ENCODE results near the gene SLC22A14.
"Not testable (repeated sequence)": the region's sequence is repeated elsewhere in the genome, so short reads cannot be mapped to it uniquely, and the experiment has no call there.

The SLC22A14 gene, protein sequence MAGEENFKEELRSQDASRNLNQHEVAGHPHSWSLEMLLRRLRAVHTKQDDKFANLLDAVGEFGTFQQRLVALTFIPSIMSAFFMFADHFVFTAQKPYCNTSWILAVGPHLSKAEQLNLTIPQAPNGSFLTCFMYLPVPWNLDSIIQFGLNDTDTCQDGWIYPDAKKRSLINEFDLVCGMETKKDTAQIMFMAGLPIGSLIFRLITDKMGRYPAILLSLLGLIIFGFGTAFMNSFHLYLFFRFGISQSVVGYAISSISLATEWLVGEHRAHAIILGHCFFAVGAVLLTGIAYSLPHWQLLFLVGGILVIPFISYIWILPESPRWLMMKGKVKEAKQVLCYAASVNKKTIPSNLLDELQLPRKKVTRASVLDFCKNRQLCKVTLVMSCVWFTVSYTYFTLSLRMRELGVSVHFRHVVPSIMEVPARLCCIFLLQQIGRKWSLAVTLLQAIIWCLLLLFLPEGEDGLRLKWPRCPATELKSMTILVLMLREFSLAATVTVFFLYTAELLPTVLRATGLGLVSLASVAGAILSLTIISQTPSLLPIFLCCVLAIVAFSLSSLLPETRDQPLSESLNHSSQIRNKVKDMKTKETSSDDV

DNA sequence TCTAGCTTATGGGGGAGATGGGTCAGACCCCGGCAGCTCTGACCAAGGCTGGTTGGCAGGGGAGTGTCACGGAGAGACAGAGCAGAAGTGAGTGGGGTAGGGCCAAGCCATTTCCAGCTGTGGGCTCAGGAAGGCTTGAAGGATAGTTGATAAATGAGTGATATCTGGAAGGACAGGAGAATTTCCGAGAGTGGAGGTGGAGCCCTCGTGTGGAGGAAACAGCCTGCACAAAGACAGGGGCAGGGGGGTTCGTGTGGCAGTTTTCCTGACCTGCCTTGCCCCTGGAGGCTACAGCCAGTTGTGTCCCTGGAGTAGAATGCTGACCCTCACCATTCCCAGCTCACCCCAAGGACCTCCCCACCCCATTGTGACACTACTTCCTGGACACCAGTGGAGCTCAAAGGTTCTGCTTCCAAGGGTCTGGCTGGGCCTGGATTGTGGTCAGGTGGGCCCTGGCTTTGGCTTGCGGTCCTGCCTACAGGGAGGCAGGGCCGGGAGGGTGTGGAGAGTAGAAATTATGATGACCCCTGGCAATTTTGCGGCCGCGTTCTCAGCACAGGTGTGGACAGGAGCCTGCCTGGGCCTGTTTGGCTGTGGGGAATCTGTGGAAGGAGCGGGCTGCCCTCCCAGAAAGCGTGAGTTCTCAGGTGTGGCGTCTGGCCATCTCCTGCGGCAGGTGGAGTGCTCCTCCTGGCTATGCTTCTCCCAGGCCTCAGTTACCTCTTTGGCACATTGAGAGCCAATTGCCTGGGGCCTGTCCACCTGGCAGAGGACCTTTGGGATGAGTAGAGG, at the start of gene SLC22A14:
Gene SLC22A14, plus strand, starts transcription at position 400 of the 792 bp plus-strand sequence. CDS start 23,733 bp downstream, outside the sequence.
- DNase-seq: no peak

DNA sequence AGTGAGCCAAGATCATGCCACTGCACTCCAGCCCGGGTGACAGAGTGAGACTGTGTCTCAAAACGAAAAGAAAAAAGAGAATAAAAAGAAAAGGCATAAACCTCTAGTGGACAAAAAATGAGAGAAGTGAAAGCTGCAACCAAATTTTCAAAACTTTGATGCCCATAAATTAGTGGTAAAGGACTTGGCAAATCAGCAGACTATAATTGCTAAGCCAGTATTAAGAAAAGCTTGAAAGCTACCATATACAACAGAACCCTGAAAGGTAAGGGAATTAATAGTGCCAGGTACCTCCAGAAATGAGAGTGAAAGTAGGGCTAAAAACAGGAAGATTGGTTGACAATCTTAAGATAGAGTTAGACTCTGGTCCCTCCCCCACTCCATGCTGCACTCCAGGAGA, 49.4 kb upstream of the SLC22A14 start:
- DNase-seq: no peak

DNA sequence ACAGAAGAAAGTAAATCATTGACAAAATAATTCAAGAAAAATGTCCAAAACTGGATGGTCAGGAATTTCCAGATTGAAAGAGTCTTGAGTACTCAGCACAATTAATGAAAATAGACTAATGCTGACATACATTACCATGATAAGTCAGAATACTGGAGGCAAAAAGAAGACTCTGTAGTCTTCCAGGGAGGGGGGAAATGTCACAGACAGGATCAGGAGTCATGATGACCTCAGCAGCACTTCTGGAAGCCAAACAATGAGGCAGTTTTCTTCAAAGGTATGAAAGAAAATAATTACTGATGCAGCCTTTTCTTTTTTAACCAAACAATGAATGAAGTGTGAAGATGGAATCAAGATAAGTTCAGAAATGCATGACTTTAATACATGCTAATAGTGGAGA, 46.6 kb upstream of the SLC22A14 start:
- DNase-seq: no peak

DNA sequence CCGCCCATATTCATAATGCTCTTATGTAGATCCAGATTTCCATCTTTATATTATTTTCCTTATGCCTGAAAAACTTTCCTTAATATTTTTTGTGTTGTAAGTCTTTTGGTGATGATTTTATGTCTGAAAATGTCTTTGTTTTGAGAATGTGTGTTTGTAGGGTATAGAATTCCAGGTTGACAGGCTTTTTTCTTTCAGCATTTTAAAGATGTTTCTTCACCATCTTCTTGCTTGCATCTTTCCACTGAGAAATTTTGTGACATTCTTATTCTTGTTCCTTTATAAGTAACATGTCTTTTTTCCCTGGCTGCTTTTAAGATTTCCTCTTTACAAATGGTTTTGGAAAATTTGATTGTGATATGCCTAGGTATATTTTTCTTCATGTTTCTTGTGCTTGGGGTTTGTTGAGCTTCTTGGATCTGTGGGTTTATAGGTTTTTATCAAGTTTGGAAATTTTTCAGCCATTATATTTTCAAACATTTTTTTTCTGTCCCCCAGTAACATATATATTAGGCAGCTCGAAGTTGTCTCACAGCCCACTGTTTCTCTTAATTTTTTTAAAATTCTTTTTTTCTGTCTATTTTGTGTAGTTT, 43.6 kb upstream of the SLC22A14 start:
- DNase-seq: no peak

DNA sequence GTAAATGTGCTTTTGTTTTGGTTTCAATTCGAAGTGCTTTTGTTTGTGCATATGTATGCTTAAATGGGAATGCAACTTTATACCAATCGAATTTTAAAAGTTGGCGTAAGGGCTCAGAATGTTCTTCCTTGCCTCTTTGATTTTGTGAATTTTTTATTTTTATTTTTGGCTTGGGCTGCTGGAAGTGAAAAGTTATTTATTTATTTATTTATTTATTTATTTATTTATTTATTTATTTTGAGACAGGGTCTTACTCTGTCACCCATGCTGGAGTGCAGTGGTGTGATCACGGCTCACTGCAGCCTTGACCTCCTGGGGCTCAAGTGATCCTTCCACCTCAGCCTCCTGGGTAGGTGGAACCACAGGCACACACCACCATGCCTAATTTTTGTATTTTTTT, 39.3 kb upstream of the SLC22A14 start:
- DNase-seq: not testable (repeated sequence)

DNA sequence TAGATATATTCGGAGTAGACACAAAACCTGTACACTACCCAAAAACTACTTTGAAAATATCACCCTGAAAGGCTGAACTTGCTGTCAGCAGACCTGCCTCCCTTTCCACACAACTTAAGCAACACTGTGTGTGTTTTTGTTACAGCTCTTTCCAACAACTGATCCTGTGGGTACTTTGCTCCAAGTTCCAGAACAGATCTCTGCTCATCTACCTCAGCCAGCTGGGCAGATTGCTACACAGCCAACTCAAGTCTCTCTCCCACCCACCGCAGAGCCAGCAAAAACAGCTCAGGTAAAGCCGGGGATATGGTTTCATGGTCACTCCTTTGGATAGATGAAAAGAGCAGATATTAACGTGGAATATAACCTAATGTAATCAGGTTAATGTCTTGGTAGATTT, 36.2 kb upstream of the SLC22A14 start:
- no peak for DNase-seq

DNA sequence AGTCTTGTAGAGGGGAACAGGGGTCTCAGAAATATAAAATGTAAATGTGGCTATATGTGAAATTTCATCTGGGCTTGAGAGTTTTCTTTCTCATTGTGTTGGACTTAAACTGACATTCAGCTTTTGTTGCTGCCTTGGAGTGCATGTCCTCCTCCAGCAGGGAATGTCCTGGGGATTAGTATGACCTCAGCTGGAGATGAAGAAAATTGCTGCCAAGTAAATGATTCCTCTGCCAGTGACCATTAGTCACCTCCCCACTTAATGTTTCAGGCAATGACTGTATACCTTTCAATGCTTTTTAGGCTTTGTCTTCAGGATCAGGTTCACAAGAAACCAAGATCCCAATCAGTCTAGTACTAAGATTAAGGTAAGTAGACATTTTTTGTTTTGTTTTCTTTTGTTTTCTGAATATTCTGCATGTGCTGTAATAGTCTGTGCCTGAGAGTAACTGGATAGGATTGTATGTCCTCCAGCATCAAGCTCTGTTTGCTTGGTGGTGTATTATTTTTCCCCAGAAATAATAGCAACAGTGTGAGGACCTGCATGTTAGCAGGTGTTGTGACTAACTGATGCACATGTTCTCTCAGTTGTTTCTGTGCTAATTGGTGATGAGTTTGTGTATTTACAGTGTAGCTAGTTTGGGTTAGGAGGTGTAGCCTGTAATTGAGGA, 34.6 kb upstream of the SLC22A14 start:
- DNase-seq: no peak

DNA sequence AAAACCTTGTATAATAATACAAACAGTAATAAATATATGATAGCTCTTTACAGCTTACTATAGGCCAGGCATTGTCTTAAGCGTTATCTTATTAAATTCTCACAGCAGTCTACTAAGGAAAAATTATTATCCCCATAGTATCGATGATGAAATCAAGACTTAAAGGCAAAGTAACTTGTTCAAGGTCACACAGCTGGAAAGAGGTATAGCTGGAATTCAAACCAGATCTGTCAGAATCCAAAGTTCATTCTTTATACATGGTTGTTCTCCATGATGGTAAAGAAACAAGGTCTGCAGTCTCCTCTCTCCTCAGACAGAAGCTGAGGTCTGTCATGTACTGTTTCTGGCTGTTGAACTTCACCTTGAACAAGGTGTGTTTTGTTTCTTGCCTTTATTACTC, 31.9 kb upstream of the SLC22A14 start:
- DNase-seq: no peak

DNA sequence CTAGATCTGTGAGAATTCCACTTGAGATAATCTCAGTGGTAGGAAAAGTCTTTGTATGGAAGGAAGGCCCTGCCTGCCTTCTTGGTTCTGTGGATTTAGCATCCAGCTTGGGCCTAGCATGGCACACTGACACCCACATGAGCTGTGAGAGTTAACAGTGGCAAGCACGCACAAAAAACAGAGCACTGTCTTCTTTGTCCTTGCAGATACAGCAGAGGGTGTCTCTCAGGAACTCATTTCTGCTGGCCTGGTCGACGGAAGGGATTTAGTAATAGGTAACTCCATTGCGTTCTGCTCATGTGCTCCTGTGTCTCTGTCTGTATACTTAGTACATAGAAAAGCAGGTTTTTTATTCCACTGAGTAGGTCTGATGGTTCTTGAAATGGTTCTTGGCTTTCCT, 30.9 kb upstream of the SLC22A14 start:
- no peak for DNase-seq

DNA sequence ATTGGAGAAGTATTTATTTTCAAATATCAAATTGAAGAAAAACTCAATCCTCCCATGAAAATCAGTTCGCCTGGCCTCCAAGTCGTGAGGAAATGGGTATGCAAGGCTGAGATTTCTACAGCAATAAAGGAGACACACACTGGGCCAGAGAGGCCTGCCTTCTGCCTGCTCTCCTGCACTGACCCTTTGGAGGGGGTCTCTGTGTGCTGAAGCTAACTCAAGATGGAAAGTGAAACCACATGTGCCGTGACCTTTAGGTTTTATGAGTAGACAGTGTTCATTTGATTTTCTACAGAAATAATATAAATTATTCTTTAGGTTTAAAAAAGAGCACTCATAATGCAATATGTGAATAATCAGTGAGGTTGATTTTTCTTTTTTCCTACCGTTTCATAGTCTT, 28.4 kb upstream of the SLC22A14 start:
- DNase-seq: no peak

DNA sequence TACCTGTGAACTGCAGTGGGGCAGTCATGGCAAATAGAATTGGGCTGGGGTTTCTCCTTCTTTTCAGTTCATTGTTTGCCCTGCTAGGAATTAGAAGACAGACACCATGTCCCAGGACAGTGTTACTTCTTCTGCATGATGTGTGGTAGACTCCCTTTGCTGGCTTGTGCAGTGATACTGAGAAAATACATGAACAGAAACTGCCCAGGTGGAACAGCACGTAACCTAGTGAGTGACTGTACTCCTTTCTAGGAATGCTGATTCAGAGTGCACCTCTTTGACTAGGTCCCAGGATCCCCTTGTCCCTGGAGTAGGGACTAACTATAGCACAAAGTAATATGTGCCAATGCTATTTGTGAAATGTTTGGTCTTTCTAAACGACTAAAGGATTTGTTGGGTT, 27.2 kb upstream of the SLC22A14 start:
- no peak for DNase-seq

DNA sequence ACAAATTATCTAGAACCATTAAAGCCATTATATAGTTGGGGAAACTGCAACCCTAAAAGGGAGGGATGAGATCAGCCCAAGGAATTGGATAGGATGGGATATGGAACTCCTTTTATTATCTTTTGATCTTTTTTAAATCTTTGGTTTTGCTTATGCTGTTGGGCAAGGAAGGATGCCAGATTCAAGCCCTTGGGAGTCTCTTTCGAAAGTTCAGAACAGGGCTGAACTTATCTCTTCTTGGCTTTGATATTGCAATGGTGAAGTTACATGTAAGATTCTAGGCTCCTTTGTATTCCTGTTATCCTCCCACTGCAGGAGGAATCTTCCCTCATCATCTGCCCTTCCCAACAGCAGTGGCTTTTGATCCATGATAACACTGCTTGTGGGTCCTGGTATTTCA, 26.5 kb upstream of the SLC22A14 start:
- DNase-seq: no peak

DNA sequence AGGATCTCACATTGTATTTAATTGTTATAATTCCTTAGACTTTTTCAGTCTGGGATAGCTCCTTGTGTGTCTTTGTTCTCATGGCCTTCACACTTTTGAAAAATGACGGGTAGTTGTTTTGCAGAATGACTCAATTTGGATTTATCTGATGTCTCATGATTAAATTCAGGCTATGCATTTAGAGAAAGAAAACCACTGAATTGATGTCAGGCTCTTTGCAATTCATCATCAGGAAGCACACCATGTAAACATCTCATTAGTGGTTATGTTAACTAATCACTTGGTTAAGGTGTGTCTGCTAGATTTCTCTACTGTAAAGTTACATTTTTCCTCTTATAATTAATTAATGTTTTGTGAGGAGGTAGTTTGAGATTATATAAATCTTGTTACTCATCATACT, 24.5 kb upstream of the SLC22A14 start:
- DNase-seq: no peak

DNA sequence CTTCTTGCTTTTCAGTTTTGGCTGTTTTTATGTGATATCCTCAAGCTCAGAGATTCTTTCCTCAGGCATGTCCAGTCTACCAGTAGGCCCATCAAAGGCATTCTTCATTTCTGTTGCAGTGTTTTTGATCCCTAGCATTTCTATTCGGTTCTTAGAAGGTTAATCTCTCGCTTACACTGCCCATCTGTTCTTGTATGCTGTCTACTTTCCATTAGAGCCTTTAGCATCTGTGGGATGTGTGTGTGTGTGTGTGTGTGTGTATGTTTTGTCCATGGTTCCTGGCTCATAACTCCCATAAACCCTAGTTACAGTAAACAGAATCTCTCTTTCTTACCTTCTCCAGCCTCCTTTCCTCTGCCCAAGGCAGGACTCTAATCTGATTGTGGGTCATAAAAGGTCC, 21.6 kb upstream of the SLC22A14 start:
- DNase-seq: no peak

DNA sequence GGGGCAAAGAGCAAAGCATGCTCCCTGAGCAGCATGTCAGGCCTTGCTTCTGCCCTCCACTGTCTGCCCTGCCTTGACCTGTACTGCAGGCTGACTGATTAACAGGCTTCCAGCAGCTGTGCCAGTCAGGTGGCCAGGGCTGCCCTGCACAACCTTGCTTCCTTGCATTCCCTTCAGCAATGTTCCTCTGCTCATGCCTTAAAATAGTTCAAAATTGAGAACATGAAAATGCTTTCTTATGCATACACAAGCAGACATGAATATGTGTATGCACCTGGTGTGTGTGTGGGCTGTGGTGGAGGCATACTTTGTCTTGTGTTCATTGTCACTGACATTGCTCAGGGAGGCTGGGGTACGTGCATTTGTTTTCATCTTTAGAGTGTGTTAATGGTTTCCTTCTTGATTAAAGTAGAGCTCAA, 17.7 kb upstream of the SLC22A14 start:
- DNase-seq: peak in 7 of 56 donors; percentile 2 to 30 (median 13)

DNA sequence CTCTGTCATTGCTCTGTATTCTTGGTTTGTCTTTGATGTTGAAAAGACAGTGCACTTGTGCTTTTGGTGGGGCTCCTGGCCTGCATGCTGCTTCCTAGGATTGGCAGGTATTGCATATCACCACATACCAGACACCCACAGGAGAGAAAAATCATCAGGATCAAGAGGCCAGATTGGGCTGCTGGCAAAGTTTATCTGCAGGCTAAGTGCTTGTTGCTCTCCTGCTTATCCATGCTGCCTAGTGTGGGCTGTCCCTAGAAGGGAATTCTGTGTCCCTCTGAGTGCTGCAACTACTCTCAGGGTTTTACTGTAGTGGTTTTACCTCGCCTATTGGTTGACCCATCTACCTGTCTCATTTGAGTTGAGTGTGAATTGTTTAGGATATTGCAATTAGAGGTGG, 17.3 kb upstream of the SLC22A14 start:
- no peak for DNase-seq

DNA sequence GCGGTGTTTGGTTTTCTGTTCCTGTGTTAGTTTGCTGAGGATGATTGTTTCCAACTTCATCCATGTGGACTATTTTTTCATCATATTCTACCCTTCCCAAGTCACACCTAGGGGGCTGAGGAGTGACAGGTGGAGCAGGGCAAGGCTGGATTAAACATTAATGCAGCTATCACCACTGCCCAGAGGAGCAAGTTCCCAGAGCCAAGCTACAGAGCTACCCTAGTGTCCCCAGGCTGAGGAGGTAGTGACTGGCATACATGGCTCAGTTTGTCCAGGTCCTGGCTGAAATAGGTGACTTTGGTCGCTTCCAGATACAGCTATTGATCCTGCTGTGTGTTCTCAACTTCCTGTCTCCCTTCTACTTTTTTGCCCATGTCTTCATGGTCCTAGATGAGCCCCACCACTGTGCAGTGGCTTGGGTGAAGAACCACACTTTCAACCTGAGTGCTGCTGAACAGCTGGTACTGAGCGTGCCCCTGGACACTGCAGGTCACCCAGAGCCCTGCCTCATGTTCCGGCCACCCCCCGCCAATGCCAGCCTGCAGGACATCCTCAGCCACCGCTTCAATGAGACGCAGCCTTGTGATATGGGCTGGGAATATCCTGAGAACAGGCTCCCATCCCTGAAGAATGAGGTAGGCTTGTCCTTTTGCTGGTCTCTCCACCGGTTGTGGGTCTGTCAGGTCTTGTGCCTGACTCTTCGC, 16.3 kb upstream of the SLC22A14 start, which contains the start of gene SLC22A13:
Gene SLC22A13, plus strand, starts transcription at position 209 of the 704 bp plus-strand sequence. Its CDS starts 49 bp downstream, at position 258.
- no peak for DNase-seq

DNA sequence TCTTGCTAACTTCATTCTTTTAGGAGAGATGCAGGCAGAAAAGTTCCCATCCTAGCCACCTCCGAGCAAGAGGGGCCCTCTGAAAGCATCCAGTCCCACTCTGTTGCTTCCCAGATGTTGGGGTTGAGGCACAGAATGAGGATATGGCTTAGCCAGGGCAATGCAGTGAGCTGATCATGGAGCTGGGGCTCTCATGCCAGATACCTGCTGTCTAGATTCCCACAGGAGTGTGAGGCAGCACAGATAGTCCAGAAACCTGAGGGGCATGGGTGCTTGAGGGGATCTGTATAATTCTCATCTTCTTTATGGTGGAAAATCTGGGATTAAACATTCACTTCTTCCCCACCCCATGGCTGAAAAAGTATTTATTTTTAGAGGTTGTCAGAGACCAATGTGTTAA, 15.3 kb upstream of the SLC22A14 start:
- DNase-seq: no peak

DNA sequence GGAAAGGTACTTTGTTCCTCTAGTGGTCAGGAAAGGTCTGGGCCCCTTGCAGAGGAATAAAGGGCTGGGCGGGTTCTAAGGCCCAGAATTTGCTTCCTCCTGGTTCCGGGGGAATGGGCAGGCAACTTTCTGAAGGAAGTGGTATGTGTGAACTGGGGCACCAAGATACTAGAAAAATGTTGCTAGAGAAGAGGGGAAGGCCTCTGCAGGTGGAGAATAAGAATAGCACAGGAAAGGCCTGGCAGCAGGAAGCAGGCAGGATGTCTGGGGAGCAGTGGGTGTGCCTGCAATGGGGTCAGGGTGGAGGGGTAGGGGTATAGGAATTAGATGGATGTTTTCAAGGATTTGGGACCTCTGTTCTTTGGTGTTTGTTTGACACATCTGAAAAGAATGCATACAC, 14.4 kb upstream of the SLC22A14 start:
- DNase-seq: no peak

DNA sequence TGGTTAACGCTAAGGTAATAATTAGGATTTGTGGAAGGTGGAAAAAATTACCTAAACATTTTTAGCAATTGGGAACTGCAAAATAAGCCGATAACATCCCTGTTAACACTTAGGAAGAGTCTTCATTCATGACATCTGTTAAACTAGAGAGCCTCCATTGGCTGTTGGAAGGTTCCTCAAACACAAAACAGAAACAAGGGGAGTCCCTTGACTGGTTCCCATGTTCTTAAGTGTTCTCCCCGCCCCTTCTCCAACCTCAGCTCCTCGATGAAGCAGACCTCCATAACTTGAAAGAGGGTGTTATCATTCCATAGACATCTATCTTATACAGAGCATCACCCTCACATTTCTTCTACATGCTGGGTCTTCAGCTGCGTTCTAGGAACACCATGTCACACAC, 14.0 kb upstream of the SLC22A14 start:
- DNase-seq: no peak

DNA sequence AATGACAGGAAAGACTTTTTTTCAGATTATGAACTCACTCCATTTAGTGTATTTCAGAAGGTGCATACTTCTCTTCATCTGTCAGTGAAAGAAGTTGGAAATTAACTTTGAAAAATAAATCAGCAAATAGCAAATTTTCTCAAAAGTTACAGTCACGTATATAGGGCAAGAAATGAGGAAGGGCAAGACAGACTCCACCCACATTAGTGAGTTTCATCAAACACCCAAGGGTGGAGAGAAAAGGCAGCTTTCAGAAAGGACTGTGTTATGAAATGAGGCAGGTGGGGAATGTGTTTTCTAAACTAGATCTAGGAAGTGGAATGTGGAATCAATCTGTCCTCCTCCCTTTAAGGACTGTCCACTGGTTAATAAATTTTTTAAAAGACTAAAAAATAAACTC, 13.6 kb upstream of the SLC22A14 start:
- DNase-seq: no peak

All from nucleus accumbens (tissue), 56 donors.